Measurements from ENCODE around the gene CDH23.

DNA sequence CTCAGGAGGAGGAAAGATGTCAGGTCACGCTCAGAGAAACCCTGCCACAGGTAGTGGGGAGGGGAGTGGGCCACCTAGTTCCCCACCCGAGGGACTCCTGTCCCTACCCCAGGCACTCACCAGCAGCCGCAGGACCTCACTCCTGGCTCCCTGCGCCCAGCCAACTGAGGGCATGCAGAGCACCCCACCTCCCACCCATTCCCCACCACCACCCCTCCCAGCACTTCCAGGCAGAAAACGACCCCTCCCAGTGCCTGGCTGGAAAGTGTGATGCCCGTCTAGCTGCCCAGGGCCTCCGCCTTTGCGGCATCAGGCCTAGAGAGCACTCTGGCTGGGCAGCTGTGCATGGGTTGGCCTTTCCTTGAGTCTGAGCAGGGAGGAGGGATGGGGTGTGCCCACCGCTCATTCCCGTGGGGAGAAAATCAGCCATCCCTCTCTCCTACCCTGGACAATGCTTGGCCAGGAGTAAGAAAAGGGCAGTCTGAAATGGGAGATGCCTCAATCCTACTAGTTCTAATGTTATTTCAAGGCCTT, 321.5 kb downstream of the CDH23 start:
- TF ChIP-seq, protein P1, sequence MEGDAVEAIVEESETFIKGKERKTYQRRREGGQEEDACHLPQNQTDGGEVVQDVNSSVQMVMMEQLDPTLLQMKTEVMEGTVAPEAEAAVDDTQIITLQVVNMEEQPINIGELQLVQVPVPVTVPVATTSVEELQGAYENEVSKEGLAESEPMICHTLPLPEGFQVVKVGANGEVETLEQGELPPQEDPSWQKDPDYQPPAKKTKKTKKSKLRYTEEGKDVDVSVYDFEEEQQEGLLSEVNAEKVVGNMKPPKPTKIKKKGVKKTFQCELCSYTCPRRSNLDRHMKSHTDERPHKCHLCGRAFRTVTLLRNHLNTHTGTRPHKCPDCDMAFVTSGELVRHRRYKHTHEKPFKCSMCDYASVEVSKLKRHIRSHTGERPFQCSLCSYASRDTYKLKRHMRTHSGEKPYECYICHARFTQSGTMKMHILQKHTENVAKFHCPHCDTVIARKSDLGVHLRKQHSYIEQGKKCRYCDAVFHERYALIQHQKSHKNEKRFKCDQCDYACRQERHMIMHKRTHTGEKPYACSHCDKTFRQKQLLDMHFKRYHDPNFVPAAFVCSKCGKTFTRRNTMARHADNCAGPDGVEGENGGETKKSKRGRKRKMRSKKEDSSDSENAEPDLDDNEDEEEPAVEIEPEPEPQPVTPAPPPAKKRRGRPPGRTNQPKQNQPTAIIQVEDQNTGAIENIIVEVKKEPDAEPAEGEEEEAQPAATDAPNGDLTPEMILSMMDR (conservative IDR thresholded peaks at IDR 0.05; ENCODE audit: low read length) = no peak
- no peak for TF ChIP-seq EZH2phosphoT487 (IDR thresholded peaks at IDR 0.05; ENCODE audit: borderline replicate concordance)

Measured in Loucy (cell line).